OCI-M2 (cell line): ENCODE measurements around the gene SHC1.
"Not testable (repeated sequence)": the region's sequence is repeated elsewhere in the genome, so short reads cannot be mapped to it uniquely, and the experiment has no call there.

ENCODE experiments used
- DNase-seq: peaks from one replicate; lab custom pipeline; 2025; ENCODE audit not compliant: unreplicated experiment; lab: John Stamatoyannopoulos, UW

SHC1 gene

GRCh38 chr1:154995301-154995983, 24.9 kb upstream of the SHC1 start:
- DNase-seq, result not testable (repeated sequence)

- no peak for DNase-seq
These were observed 24.0 kb upstream of the SHC1 start for GRCh38 chr1:154994591-154994990.

GRCh38 chr1:154994269-154994587, 23.7 kb upstream of the SHC1 start:
- no peak for DNase-seq

- no peak for DNase-seq
These were observed 23.2 kb upstream of the SHC1 start, which contains the start of gene LENEP for GRCh38 chr1:154993572-154994268. Gene LENEP (plus strand): TSS chr1:154993586. CDS start chr1:154993608, 22 bp downstream.

GRCh38 chr1:154992721-154993571, 22.4 kb upstream of the SHC1 start:
- peak; percentile 34 for DNase-seq

- no peak for DNase-seq
These were observed 19.7 kb upstream of the SHC1 start for GRCh38 chr1:154990276-154990675.

GRCh38 chr1:154989195-154989860, 18.8 kb upstream of the SHC1 start:
- no peak for DNase-seq

- no peak for DNase-seq
These were observed 17.8 kb upstream of the SHC1 start for GRCh38 chr1:154988058-154988954.

GRCh38 chr1:154987326-154987725, 16.8 kb upstream of the SHC1 start:
- DNase-seq, result no peak

GRCh38 chr1:154986736-154987135, 16.2 kb upstream of the SHC1 start:
- not testable (repeated sequence) for DNase-seq

GRCh38 chr1:154983776-154984466, 13.4 kb upstream of the SHC1 start:
- no peak for DNase-seq

GRCh38 chr1:154982897-154983648, 12.5 kb upstream of the SHC1 start, which contains the start of gene FLAD1:
Gene FLAD1 (plus strand): TSS chr1:154983344. CDS start chr1:154983695, 351 bp downstream.
- peak; percentile 78 for DNase-seq

GRCh38 chr1:154982341-154982740, 11.8 kb upstream of the SHC1 start:
- no peak for DNase-seq

GRCh38 chr1:154978360-154978759, 7.8 kb upstream of the SHC1 start:
- no peak for DNase-seq

GRCh38 chr1:154977762-154978161, 7.2 kb upstream of the SHC1 start:
- not testable (repeated sequence) for DNase-seq

- DNase-seq, result no peak
These were observed 5.0 kb upstream of the SHC1 start for GRCh38 chr1:154975409-154976059.

- DNase-seq, result peak; percentile 91
These were observed 4.4 kb upstream of the SHC1 start for GRCh38 chr1:154974808-154975408.
